BLaER1 treated with 17β-estradiol and CSF1 and Interleukin-3, amounts not matched to agents 10 nM and 100 nM (cell line): ENCODE data around the gene ZMYM2.
A peak's percentile ranks its signal among the peaks of the same experiment; 100 is the strongest.

Experiments used
- H3K27ac ChIP-seq, 11 experiments: shearing (Covaris generic); formaldehyde crosslinking; 2 replicates each; pipeline ENCODE4 v1.8.1; 2022
- H3K27me3 ChIP-seq, 11 experiments: shearing (Covaris generic); formaldehyde crosslinking; 2 replicates each; pipeline ENCODE4 v1.8.1; 2022
- H3K36me3 ChIP-seq, 11 experiments: shearing (Covaris generic); formaldehyde crosslinking; 2 replicates each; pipeline ENCODE4 v1.8.1; 2022
- H3K4me1 ChIP-seq, 10 experiments: shearing (Covaris generic); formaldehyde crosslinking; 2 replicates each; pipeline ENCODE4 v1.8.1; 2022
- H3K4me2 ChIP-seq, 11 experiments: shearing (Covaris generic); formaldehyde crosslinking; 2 replicates each; pipeline ENCODE4 v1.8.1; 2022
- H3K4me3 ChIP-seq, 10 experiments: shearing (Covaris generic); formaldehyde crosslinking; 2 replicates each; pipeline ENCODE4 v1.8.1; 2022
- H3K9ac ChIP-seq, 11 experiments: shearing (Covaris generic); formaldehyde crosslinking; 2 replicates each; pipeline ENCODE4 v1.8.1; 2022
- H3K9me3 ChIP-seq, 11 experiments: shearing (Covaris generic); formaldehyde crosslinking; replicated peaks in 1 of 11; 2 replicates each; pipeline ENCODE4 v1.8.1; 2022
- H4K20me1 ChIP-seq, 11 experiments: shearing (Covaris generic); formaldehyde crosslinking; 2 replicates each; pipeline ENCODE4 v1.8.1; 2022
- Cebpa-rat ChIP-seq, 11 experiments: shearing (Covaris generic); IDR thresholded peaks; 2 replicates each; pipeline ENCODE4 v1.8.1; 2022

ZMYM2 gene

GRCh38 chr13:20090349-20090748 is 131.8 kb downstream of the ZMYM2 start:
- Histone ChIP-seq H3K27me3 (no peaks in the 10 kb centered on the region), H3K9me3 (no peaks in the 10 kb centered on the region), H3K9ac (no peak overlapping the region), H3K27ac (no peak overlapping the region), H3K4me2 (no peak overlapping the region), H3K36me3 (peaks cover 7 to 30% (median 17%) of the 10 kb centered on the region in 11 experiments; a peak in 20 of 22 replicates), H3K4me1 (peaks cover 0 to 6% (median 0%) of the 10 kb centered on the region in 10 experiments; a peak in 4 of 20 replicates), H4K20me1 (peaks cover 0 to 9% (median 0%) of the 10 kb centered on the region in 11 experiments; a peak in 1 of 22 replicates), H3K4me3 (no peak overlapping the region)
- no peak for TF ChIP-seq Cebpa-rat (IDR thresholded peaks at IDR 0.05)

GRCh38 chr13:20093951-20094350 is 135.4 kb downstream of the ZMYM2 start:
- TF ChIP-seq Cebpa-rat (IDR thresholded peaks at IDR 0.05): no peak
- Histone ChIP-seq H3K9ac (no peak overlapping the region), H4K20me1 (no peaks in the 10 kb centered on the region), H3K27ac (no peak overlapping the region), H3K4me3 (no peak overlapping the region), H3K9me3 (peaks cover 0 to 4% (median 0%) of the 10 kb centered on the region in 11 experiments; a peak in 2 of 22 replicates), H3K36me3 (peaks cover 0 to 5% (median 0%) of the 10 kb centered on the region in 11 experiments; a peak in 1 of 22 replicates), H3K27me3 (no peaks in the 10 kb centered on the region), H3K4me2 (no peak overlapping the region), H3K4me1 (peaks cover 0 to 7% (median 0%) of the 10 kb centered on the region in 10 experiments; a peak in 4 of 20 replicates)

DNA sequence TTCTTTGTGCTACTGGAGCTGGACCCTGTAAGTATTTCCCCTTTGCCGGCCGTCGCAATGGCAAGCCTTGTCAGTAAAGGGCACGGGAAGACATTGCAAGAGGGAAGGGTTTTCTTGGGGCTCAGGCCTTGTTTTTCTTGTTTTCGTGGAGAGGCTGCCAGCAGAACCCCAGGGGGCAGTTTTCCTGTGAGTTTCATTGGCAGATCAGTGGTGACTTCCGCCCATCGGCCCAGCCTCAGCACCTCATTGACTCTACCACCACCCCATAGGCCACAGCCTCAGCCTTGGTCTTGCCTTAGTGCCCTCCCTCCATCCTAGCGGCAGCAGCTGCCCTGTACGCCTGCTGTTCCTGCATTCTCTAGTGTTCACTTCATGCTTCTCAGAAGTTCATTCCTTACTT is 140.8 kb downstream of the ZMYM2 start:
- Histone ChIP-seq H3K27ac (no peak overlapping the region), H3K4me1 (peaks cover 0 to 7% (median 0%) of the 10 kb centered on the region in 10 experiments; a peak in 4 of 20 replicates), H3K4me3 (no peak overlapping the region), H3K4me2 (no peak overlapping the region), H3K36me3 (no peaks in the 10 kb centered on the region), H3K9me3 (peaks cover 0 to 4% (median 0%) of the 10 kb centered on the region in 11 experiments; a peak in 2 of 22 replicates), H3K9ac (no peak overlapping the region), H3K27me3 (no peaks in the 10 kb centered on the region), H4K20me1 (no peaks in the 10 kb centered on the region)
- no peak for TF ChIP-seq Cebpa-rat (IDR thresholded peaks at IDR 0.05)

DNA sequence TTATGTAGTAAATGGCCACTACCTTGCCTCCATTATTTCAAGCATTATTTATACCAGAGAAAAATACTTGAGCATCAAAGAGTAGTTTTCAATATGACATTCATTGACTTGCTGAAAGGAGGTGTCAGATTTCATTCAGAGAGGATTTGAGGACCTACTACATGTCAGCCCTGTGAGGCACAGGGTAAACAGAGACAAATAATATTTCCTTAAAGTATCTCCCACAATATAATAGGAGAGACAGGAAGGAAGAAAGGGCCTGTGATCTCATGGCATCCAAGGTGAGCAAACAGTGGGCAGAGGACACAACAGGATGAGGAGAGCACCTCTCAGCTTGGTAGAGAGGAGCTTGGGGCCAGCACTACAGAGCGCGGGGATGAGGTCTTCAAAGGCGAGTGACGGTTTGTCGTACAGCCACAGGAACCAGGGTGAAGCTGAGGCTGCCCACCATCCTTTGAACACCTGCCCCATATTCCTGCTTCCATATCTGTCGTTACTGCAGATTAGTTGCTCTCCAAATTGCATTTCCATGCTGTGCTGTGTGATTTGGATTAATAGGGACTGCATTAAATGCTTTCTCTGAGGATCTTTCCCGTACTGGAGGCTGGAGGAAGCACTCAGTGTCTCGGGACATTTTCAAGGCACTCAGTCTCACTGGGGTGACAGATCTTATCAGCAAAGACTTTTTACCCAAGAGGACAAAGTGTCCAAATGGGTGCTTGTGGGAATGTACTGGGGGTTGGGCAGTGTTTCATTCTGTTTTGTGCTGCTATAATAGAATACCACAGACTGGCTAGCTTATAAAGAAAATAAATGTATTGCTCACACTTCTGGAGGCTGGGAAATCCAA is 143.2 kb downstream of the ZMYM2 start:
- H3K9ac ChIP-seq: no peak overlapping the region
- H3K27ac ChIP-seq: no peak overlapping the region
- H3K4me3 ChIP-seq: no peak overlapping the region
- H4K20me1 ChIP-seq: no peaks in the 10 kb centered on the region
- no peaks in the 10 kb centered on the region for H3K27me3 ChIP-seq
- H3K36me3 ChIP-seq: no peaks in the 10 kb centered on the region
- peaks cover 0 to 2% (median 0%) of the 10 kb centered on the region in 11 experiments; a peak in 2 of 22 replicates for H3K9me3 ChIP-seq
- H3K4me2 ChIP-seq: no peak overlapping the region
- TF ChIP-seq Cebpa-rat (IDR thresholded peaks at IDR 0.05): no peak
- peaks cover 0 to 6% (median 0%) of the 10 kb centered on the region in 10 experiments; a peak in 2 of 20 replicates for H3K4me1 ChIP-seq

DNA sequence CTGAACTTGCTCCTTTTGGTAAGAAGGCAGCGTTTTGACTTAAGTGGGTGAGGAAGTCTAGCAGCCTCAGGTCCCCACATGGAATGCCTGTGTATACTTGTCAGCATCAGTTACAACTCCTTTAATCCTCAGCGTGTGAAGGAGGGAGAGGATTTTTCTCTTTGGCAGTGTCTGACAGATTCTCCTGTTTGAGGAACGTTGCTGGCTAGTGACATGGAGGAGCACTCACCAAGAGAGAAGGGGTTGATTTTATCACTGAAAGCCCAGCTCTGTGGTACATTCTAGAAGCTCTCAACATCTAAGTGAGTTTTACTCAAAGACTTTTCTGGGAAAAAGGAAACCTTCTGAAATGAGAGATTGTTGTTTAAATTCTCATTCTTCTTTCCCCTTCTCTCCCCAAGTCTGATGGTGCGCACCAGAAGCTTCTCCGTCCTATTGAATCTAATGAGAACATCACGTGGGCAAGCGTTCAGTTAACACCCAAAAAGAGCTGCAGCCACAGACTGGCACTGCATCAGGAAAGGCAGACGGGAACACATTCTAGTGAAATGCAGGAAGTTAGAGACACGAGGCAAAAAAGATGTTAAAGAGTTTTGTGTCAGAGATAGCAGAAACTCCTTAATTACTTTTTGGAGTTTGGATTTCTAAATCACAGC is 144.1 kb downstream of the ZMYM2 start:
- Histone ChIP-seq H3K27ac (no peak overlapping the region), H3K4me1 (peaks cover 0 to 6% (median 0%) of the 10 kb centered on the region in 10 experiments; a peak in 2 of 20 replicates), H3K4me3 (no peak overlapping the region), H4K20me1 (no peaks in the 10 kb centered on the region), H3K27me3 (no peaks in the 10 kb centered on the region), H3K36me3 (no peaks in the 10 kb centered on the region), H3K4me2 (no peak overlapping the region), H3K9me3 (no peaks in the 10 kb centered on the region), H3K9ac (no peak overlapping the region)
- TF ChIP-seq Cebpa-rat (IDR thresholded peaks at IDR 0.05): no peak

GRCh38 chr13:20105161-20105689 is 146.7 kb downstream of the ZMYM2 start:
- H3K4me2 ChIP-seq: peak overlapping the region in 1 of 11 experiments; percentile 21; a peak in 1 of 22 replicates
- no peaks in the 10 kb centered on the region for H3K9me3 ChIP-seq
- no peak overlapping the region for H3K27ac ChIP-seq
- H3K27me3 ChIP-seq: no peaks in the 10 kb centered on the region
- H4K20me1 ChIP-seq: no peaks in the 10 kb centered on the region
- peaks cover 0 to 6% (median 0%) of the 10 kb centered on the region in 10 experiments; a peak in 2 of 20 replicates for H3K4me1 ChIP-seq
- no peaks in the 10 kb centered on the region for H3K36me3 ChIP-seq
- no peak overlapping the region for H3K9ac ChIP-seq
- no peak overlapping the region for H3K4me3 ChIP-seq
- TF ChIP-seq Cebpa-rat (IDR thresholded peaks at IDR 0.05): no peak

GRCh38 chr13:20106742-20107141 is 148.2 kb downstream of the ZMYM2 start:
- Histone ChIP-seq H3K36me3 (no peaks in the 10 kb centered on the region), H3K27ac (no peak overlapping the region), H3K27me3 (no peaks in the 10 kb centered on the region), H3K4me1 (peaks cover 0 to 6% (median 0%) of the 10 kb centered on the region in 10 experiments; a peak in 2 of 20 replicates), H3K9ac (no peak overlapping the region), H4K20me1 (no peaks in the 10 kb centered on the region), H3K4me2 (no peak overlapping the region), H3K9me3 (no peaks in the 10 kb centered on the region), H3K4me3 (no peak overlapping the region)
- no peak for TF ChIP-seq Cebpa-rat (IDR thresholded peaks at IDR 0.05)

- peaks cover 0 to 6% (median 0%) of the 10 kb centered on the region in 10 experiments; a peak in 2 of 20 replicates for H3K4me1 ChIP-seq
- H3K9ac ChIP-seq: no peak overlapping the region
- no peak overlapping the region for H3K27ac ChIP-seq
- no peaks in the 10 kb centered on the region for H3K9me3 ChIP-seq
- no peak overlapping the region for H3K4me3 ChIP-seq
- H3K36me3 ChIP-seq: no peaks in the 10 kb centered on the region
- no peak overlapping the region; a peak in 1 of 22 replicates for H3K4me2 ChIP-seq
- no peak for TF ChIP-seq Cebpa-rat (IDR thresholded peaks at IDR 0.05)
- H3K27me3 ChIP-seq: no peaks in the 10 kb centered on the region
- H4K20me1 ChIP-seq: no peaks in the 10 kb centered on the region
Observed at GRCh38 chr13:20109037-20109436, 150.5 kb downstream of the ZMYM2 start.

DNA sequence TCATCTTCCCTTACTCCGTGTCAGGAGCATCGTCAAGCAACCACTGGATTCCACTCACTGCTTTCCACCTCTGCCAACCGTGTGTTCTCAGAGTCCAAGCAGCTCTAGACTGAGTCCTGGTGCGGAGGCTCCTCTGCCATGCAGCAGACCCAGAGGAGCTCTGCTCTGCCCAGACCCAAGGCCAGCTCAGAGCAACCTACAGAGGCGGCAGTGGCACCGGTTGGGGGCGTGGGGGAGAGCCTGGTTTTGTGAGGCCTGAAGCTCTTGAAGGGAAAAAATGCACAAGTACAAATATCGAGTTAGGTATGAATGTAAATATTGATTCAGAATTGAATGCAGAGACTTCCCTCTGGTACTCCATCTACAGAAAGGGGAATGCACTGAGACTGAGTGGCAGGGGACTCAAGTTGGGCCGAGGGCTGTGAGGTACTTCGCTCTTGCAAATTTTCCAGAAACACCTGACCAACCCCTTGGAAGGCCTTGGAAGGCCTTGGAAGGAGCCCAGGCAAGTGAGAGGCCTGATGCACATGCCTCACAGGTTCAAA is 155.6 kb downstream of the ZMYM2 start:
- Histone ChIP-seq H3K27ac (no peak overlapping the region), H3K36me3 (no peaks in the 10 kb centered on the region), H3K9me3 (no peaks in the 10 kb centered on the region), H3K4me2 (no peak overlapping the region), H3K27me3 (peaks cover 4 to 12% (median 9%) of the 10 kb centered on the region in 11 experiments; a peak in 18 of 22 replicates), H3K4me1 (peaks cover 0 to 7% (median 2%) of the 10 kb centered on the region in 10 experiments; a peak in 8 of 20 replicates), H3K9ac (no peak overlapping the region), H3K4me3 (no peak overlapping the region), H4K20me1 (no peaks in the 10 kb centered on the region; a peak in 1 of 22 replicates)
- no peak for TF ChIP-seq Cebpa-rat (IDR thresholded peaks at IDR 0.05)
